NCI-H2081 (cell line): ENCODE results near the gene DTX2.
"Not testable (repeated sequence)": the region's sequence is repeated elsewhere in the genome, so short reads cannot be mapped to it uniquely, and the experiment has no call there.

Experiments
- DNase-seq, 2 experiments: peaks; one replicate each; lab custom pipeline; 2025; lab: John Stamatoyannopoulos, UW

DTX2 gene

GRCh38 chr7:76443846-76444245 lies 17.7 kb upstream of the DTX2 start:
- DNase-seq: not testable (repeated sequence)

- DNase-seq: peak in 1 of 2 experiments; percentile 25
Measured at GRCh38 chr7:76445577-76446008, 15.9 kb upstream of the DTX2 start.

GRCh38 chr7:76457017-76457416 lies 4.5 kb upstream of the DTX2 start:
- not testable (repeated sequence) for DNase-seq

GRCh38 chr7:76458504-76458903 lies 3.0 kb upstream of the DTX2 start:
- DNase-seq: not testable (repeated sequence)

GRCh38 chr7:76460767-76461166 lies 742 bp upstream of the DTX2 start:
- not testable (repeated sequence) for DNase-seq

GRCh38 chr7:76462271-76462882 lies 868 bp downstream of the DTX2 start:
- not testable (repeated sequence) for DNase-seq

GRCh38 chr7:76464959-76465358 lies 3.5 kb downstream of the DTX2 start:
- DNase-seq: not testable (repeated sequence)

- not testable (repeated sequence) for DNase-seq
Measured at GRCh38 chr7:76465950-76466349, 4.4 kb downstream of the DTX2 start.

GRCh38 chr7:76467743-76468404 lies 6.4 kb downstream of the DTX2 start:
- DNase-seq: not testable (repeated sequence)

- DNase-seq: not testable (repeated sequence)
Measured at GRCh38 chr7:76471556-76472221, 10.2 kb downstream of the DTX2 start.

GRCh38 chr7:76473097-76473496 lies 11.6 kb downstream of the DTX2 start:
- DNase-seq: not testable (repeated sequence)

- DNase-seq: not testable (repeated sequence)
Measured at GRCh38 chr7:76476280-76476679, 14.8 kb downstream of the DTX2 start.

- DNase-seq: not testable (repeated sequence)
Measured at GRCh38 chr7:76476742-76477474, 15.4 kb downstream of the DTX2 start.

GRCh38 chr7:76479628-76480027 lies 18.1 kb downstream of the DTX2 start:
- not testable (repeated sequence) for DNase-seq

GRCh38 chr7:76480403-76481253 lies 19.1 kb downstream of the DTX2 start:
- not testable (repeated sequence) for DNase-seq

- not testable (repeated sequence) for DNase-seq
Measured at GRCh38 chr7:76482660-76483059, 21.2 kb downstream of the DTX2 start.

- DNase-seq: not testable (repeated sequence)
Measured at GRCh38 chr7:76483081-76483480, 21.6 kb downstream of the DTX2 start.

- not testable (repeated sequence) for DNase-seq
Measured at GRCh38 chr7:76484456-76484855, 22.9 kb downstream of the DTX2 start.

- not testable (repeated sequence) for DNase-seq
Measured at GRCh38 chr7:76485822-76486610, 24.5 kb downstream of the DTX2 start.

- DNase-seq: not testable (repeated sequence)
Measured at GRCh38 chr7:76486618-76487017, 25.1 kb downstream of the DTX2 start.
